ENCODE results near the gene EP300.

DNA sequence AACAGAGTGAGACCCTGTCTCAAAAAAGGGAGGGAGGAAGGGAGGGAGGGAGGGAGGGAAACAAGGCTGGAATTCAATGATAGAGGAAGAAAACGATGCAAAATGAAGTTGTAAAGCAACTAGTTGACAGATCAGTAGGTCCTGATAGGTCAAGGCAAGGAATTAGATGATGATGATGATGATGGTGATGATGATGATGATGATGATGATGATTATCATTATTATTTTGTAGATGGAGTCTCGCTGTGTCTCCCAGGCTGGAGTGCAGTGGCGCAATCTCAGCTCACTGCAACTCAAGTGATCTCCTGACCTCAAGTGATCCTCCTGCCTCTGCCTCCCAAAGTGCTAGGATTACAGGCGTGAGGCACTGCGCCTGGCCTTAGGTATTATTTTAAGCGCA, 101.4 kb downstream of the EP300 start:
- TF ChIP-seq, protein P1, sequence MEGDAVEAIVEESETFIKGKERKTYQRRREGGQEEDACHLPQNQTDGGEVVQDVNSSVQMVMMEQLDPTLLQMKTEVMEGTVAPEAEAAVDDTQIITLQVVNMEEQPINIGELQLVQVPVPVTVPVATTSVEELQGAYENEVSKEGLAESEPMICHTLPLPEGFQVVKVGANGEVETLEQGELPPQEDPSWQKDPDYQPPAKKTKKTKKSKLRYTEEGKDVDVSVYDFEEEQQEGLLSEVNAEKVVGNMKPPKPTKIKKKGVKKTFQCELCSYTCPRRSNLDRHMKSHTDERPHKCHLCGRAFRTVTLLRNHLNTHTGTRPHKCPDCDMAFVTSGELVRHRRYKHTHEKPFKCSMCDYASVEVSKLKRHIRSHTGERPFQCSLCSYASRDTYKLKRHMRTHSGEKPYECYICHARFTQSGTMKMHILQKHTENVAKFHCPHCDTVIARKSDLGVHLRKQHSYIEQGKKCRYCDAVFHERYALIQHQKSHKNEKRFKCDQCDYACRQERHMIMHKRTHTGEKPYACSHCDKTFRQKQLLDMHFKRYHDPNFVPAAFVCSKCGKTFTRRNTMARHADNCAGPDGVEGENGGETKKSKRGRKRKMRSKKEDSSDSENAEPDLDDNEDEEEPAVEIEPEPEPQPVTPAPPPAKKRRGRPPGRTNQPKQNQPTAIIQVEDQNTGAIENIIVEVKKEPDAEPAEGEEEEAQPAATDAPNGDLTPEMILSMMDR (IDR thresholded peaks at IDR 0.05; ENCODE audit: poor library complexity): no peak
- TF ChIP-seq EZH2phosphoT487 (IDR thresholded peaks at IDR 0.05; ENCODE audit: low read depth, severe bottlenecking, unreplicated experiment): no peak

Data from hepatocyte (in vitro differentiated cells).